Mucosa of descending colon (tissue), 3 donors: ENCODE measurements around the gene KAT6B. TPM values are rescaled to one million over a fixed set of nuclear protein-coding genes. Genes with fewer than 3 reads are reported as not detected.

Experiments
- ATAC-seq: fragments of 200-7000 bp; cut with Tn5 transposase; one replicate; pipeline ENCODE4 v1.9.1; 2020; ENCODE audit warnings: mild to moderate bottlenecking, moderate library complexity
- DNase-seq, 3 donors: peaks; one replicate each; pipeline ENCODE4 v3.0.0-alpha.2; 2020
- H3K36me3 ChIP-seq: fragments of 200-600 bp; one replicate; pipeline ENCODE4 v1.8.0; 2021; ENCODE audit warnings: low read depth, mild to moderate bottlenecking
- H3K4me1 ChIP-seq: fragments of 200-600 bp; one replicate; pipeline ENCODE4 v1.8.0; 2021; ENCODE audit warnings: low read depth, mild to moderate bottlenecking
- H3K4me3 ChIP-seq: fragments of 200-600 bp; one replicate; pipeline ENCODE4 v1.8.0; 2021; ENCODE audit warnings: mild to moderate bottlenecking
- H3K9me3 ChIP-seq: fragments of 200-600 bp; one replicate; pipeline ENCODE4 v1.8.0; 2021; ENCODE audit warnings: mild to moderate bottlenecking
- intact Hi-C, 2 donors: fragments of 100-400 bp; cut with DNase I in 1 of 2; cut with micrococcal nuclease in 1 of 2; formaldehyde crosslinking; loops; one replicate each; pipeline versions ENCODE4 v1.11.0 to v1.11.1; 2022; cut with DNase I, micrococcal nuclease
- total RNA-seq, 3 donors: library from RNA; stranded (reverse); fragmentation: NEBNext Ultra II Directional in 2 of 3; extraction: Animal tissue kit (Norgen Biotek cat#: 25700) in 2 of 3; gene quantifications; one replicate each; pipeline versions ENCODE4 v1.2.1 to v1.2.4, GENCODE V29; 2021 to 2023
- TF ChIP-seq, protein P1 (sequence below): fragments of 200-600 bp; IDR thresholded peaks from one replicate; pipeline ENCODE4 v1.8.0; 2022; ENCODE audit warnings: antibody characterized with exemption, mild to moderate bottlenecking
- donor health status: DM: no; HTN: no; CAD: no; lungs with moderate emphysema.
- donor health status: DM: no; HTN: no; CAD: no.
- donor health status: DM: no; HTN: yes; CAD: no.

KAT6B gene
- total RNA-seq, 3 donors from 2014 or later, result 29.5 to 60.5 (median 39.3) TPM

GRCh38 chr10:75002351-75002725 lies 175.9 kb downstream of the KAT6B start:
- H3K4me1 ChIP-seq, result no peaks in the 10 kb centered on the region
- intact Hi-C loops, result no loop called here
- no peaks in the 10 kb centered on the region for H3K9me3 ChIP-seq
- DNase-seq (no peak), ATAC-seq (no peak)
- H3K4me3 ChIP-seq, result no peak overlapping the region
- TF ChIP-seq, protein P1, sequence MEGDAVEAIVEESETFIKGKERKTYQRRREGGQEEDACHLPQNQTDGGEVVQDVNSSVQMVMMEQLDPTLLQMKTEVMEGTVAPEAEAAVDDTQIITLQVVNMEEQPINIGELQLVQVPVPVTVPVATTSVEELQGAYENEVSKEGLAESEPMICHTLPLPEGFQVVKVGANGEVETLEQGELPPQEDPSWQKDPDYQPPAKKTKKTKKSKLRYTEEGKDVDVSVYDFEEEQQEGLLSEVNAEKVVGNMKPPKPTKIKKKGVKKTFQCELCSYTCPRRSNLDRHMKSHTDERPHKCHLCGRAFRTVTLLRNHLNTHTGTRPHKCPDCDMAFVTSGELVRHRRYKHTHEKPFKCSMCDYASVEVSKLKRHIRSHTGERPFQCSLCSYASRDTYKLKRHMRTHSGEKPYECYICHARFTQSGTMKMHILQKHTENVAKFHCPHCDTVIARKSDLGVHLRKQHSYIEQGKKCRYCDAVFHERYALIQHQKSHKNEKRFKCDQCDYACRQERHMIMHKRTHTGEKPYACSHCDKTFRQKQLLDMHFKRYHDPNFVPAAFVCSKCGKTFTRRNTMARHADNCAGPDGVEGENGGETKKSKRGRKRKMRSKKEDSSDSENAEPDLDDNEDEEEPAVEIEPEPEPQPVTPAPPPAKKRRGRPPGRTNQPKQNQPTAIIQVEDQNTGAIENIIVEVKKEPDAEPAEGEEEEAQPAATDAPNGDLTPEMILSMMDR, result no peak
- no peaks in the 10 kb centered on the region for H3K36me3 ChIP-seq

GRCh38 chr10:75002967-75003594 lies 176.7 kb downstream of the KAT6B start:
- H3K4me3 ChIP-seq, result no peak overlapping the region
- ATAC-seq, result no peak
- no peaks in the 10 kb centered on the region for H3K36me3 ChIP-seq
- H3K9me3 ChIP-seq, result no peaks in the 10 kb centered on the region
- intact Hi-C loops, result no loop called here
- H3K4me1 ChIP-seq, result no peaks in the 10 kb centered on the region
- TF ChIP-seq, protein P1, result no peak
- DNase-seq, result no peak

GRCh38 chr10:75003891-75004290 lies 177.5 kb downstream of the KAT6B start:
- DNase-seq, result no peak
- Histone ChIP-seq H3K4me3 (no peak overlapping the region), H3K9me3 (no peaks in the 10 kb centered on the region), H3K36me3 (no peaks in the 10 kb centered on the region), H3K4me1 (no peaks in the 10 kb centered on the region)
- ATAC-seq, result no peak
- TF ChIP-seq, protein P1, result no peak
- intact Hi-C loops, result no loop called here

- TF ChIP-seq, protein P1, result no peak
- intact Hi-C loops, result no loop called here
- Histone ChIP-seq H3K4me3 (no peak overlapping the region), H3K4me1 (no peaks in the 10 kb centered on the region), H3K9me3 (no peaks in the 10 kb centered on the region), H3K36me3 (no peaks in the 10 kb centered on the region)
- ATAC-seq, result no peak
- no peak for DNase-seq
These were observed 181.2 kb downstream of the KAT6B start for GRCh38 chr10:75007646-75008045.

DNA sequence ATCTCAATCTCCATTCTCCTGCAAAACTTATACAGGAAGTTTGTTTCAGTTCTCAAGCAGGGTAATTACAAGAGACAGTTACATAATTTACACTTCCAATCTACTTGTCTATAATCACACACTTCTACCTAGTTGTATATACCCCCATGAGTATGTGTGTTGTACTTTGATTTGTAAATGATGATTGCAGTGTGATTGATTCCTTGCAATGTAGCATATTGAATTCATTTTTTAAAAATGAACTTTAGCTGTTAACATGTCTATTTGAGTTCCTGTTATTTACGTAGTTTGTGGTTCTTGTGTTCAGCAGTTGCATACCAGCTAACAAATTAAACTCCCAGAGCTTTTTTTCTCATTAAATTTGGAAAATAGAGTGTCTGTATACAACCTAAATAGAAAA lies 182.6 kb downstream of the KAT6B start:
- no peaks in the 10 kb centered on the region for H3K4me1 ChIP-seq
- DNase-seq (no peak), ATAC-seq (no peak)
- TF ChIP-seq, protein P1, result no peak
- no peak overlapping the region for H3K4me3 ChIP-seq
- intact Hi-C loops, result no loop called here
- no peaks in the 10 kb centered on the region for H3K36me3 ChIP-seq
- no peaks in the 10 kb centered on the region for H3K9me3 ChIP-seq

GRCh38 chr10:75009426-75009825 lies 183.0 kb downstream of the KAT6B start:
- no peak overlapping the region for H3K4me3 ChIP-seq
- no peak for ATAC-seq
- no peaks in the 10 kb centered on the region for H3K36me3 ChIP-seq
- intact Hi-C loops, result no loop called here
- H3K9me3 ChIP-seq, result no peaks in the 10 kb centered on the region
- no peak for DNase-seq
- TF ChIP-seq, protein P1, result no peak
- H3K4me1 ChIP-seq, result no peaks in the 10 kb centered on the region
